H54 (cell line): Measurements from ENCODE around the gene BMP8A.
"Not testable (repeated sequence)": the region's sequence is repeated elsewhere in the genome, so short reads cannot be mapped to it uniquely, and the experiment has no call there.

Experiments
- DNase-seq: peaks from one replicate; pipeline ENCODE4 v3.0.0; 2011; ENCODE audit warnings: low spot score, mixed read lengths; ENCODE audit not compliant: insufficient read length
- FAIRE-seq: peaks from 3 replicates; lab custom pipeline; 2011; peaks lifted over from hg19 to GRCh38; lab: Jason Lieb, UNC
- POLR2A ChIP-seq: IDR thresholded peaks from 2 replicates; pipeline ENCODE4 v1.6.1; 2011; ENCODE audit warnings: low read depth, mild to moderate bottlenecking, low read length

The BMP8A gene

GRCh38 chr1:39490596-39491145 lies 765 bp upstream of the BMP8A start:
- no peak for DNase-seq
- TF ChIP-seq POLR2A = no peak
- no peak for FAIRE-seq

GRCh38 chr1:39492118-39493042 lies 944 bp downstream of the BMP8A start:
- FAIRE-seq, DNase-seq: not testable (repeated sequence)

- FAIRE-seq = not testable (repeated sequence)
Measured at GRCh38 chr1:39493043-39493810, 1.8 kb downstream of the BMP8A start.

GRCh38 chr1:39494671-39495410 lies 3.4 kb downstream of the BMP8A start:
- FAIRE-seq (no peak), DNase-seq (no peak)
- TF ChIP-seq POLR2A = no peak

More at GRCh38 chr1:39493043-39493810, 1.8 kb downstream of the BMP8A start:
- not testable (repeated sequence) for DNase-seq

- FAIRE-seq = not testable (repeated sequence)
Measured at GRCh38 chr1:39496520-39496919, 5.1 kb downstream of the BMP8A start.

GRCh38 chr1:39497585-39497984 lies 6.1 kb downstream of the BMP8A start:
- no peak for TF ChIP-seq POLR2A
- FAIRE-seq (no peak), DNase-seq (no peak)

More at GRCh38 chr1:39496520-39496919, 5.1 kb downstream of the BMP8A start:
- DNase-seq = not testable (repeated sequence)

- DNase-seq, FAIRE-seq: not testable (repeated sequence)
Measured at GRCh38 chr1:39498096-39498710, 6.8 kb downstream of the BMP8A start.

GRCh38 chr1:39498821-39499220 lies 7.4 kb downstream of the BMP8A start:
- FAIRE-seq, DNase-seq: not testable (repeated sequence)

GRCh38 chr1:39499668-39500067 lies 8.2 kb downstream of the BMP8A start:
- DNase-seq (no peak), FAIRE-seq (no peak)

GRCh38 chr1:39500862-39501389 lies 9.5 kb downstream of the BMP8A start:
- DNase-seq = no peak
- no peak for FAIRE-seq
- TF ChIP-seq POLR2A = no peak

More at GRCh38 chr1:39499668-39500067, 8.2 kb downstream of the BMP8A start:
- TF ChIP-seq POLR2A = no peak

- TF ChIP-seq POLR2A = no peak
- DNase-seq = peak; percentile 57
- FAIRE-seq = no peak
Measured at GRCh38 chr1:39501666-39502065, 10.2 kb downstream of the BMP8A start.

GRCh38 chr1:39504436-39504835 lies 13.0 kb downstream of the BMP8A start:
- not testable (repeated sequence) for FAIRE-seq, DNase-seq

- no peak for TF ChIP-seq POLR2A
- no peak for FAIRE-seq
Measured at GRCh38 chr1:39505289-39505688, 13.9 kb downstream of the BMP8A start.

More at GRCh38 chr1:39505289-39505688, 13.9 kb downstream of the BMP8A start:
- DNase-seq = no peak
